ENCODE measurements around the gene ZNF516. TPM values are rescaled to one million over a fixed set of nuclear protein-coding genes. Genes with fewer than 3 reads are reported as not detected.

Gene ZNF516
- total RNA-seq, 1 donor from 2014 or later, result 21.6 TPM

- DNase-seq (ENCODE audit: low spot score in 2 of 2), result no peak
- H3K4me1 ChIP-seq, result peaks cover 0 to 16% of the 10 kb centered on the region in 2 donors
- no peak overlapping the region for H3K4me3 ChIP-seq
- no peaks in the 10 kb centered on the region for H3K9me3 ChIP-seq
- no peak overlapping the region for H3K27ac ChIP-seq
- no peaks in the 10 kb centered on the region for H3K36me3 ChIP-seq
- intact Hi-C loops (cut with DNase I), result loop anchor here (10.0 kb wide), 2 partner anchors 370 to 1960 kb away; partner anchors contain the start of genes CNDP2 and ZNF236
- TF ChIP-seq, protein P1, sequence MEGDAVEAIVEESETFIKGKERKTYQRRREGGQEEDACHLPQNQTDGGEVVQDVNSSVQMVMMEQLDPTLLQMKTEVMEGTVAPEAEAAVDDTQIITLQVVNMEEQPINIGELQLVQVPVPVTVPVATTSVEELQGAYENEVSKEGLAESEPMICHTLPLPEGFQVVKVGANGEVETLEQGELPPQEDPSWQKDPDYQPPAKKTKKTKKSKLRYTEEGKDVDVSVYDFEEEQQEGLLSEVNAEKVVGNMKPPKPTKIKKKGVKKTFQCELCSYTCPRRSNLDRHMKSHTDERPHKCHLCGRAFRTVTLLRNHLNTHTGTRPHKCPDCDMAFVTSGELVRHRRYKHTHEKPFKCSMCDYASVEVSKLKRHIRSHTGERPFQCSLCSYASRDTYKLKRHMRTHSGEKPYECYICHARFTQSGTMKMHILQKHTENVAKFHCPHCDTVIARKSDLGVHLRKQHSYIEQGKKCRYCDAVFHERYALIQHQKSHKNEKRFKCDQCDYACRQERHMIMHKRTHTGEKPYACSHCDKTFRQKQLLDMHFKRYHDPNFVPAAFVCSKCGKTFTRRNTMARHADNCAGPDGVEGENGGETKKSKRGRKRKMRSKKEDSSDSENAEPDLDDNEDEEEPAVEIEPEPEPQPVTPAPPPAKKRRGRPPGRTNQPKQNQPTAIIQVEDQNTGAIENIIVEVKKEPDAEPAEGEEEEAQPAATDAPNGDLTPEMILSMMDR (IDR thresholded peaks at IDR 0.05), result no peak
- H3K27me3 ChIP-seq, result no peaks in the 10 kb centered on the region
Observed at GRCh38 chr18:76455003-76455676, 39.9 kb downstream of the ZNF516 start.

GRCh38 chr18:76454418-76454817, 40.6 kb downstream of the ZNF516 start:
- intact Hi-C loops (cut with DNase I), result loop anchor here (10.0 kb wide), 2 partner anchors 370 to 1960 kb away; partner anchors contain the start of genes CNDP2 and ZNF236
- Histone ChIP-seq H3K36me3 (no peaks in the 10 kb centered on the region), H3K4me1 (peaks cover 0 to 15% of the 10 kb centered on the region in 2 donors), H3K27ac (no peak overlapping the region), H3K9me3 (no peaks in the 10 kb centered on the region), H3K27me3 (no peaks in the 10 kb centered on the region), H3K4me3 (no peak overlapping the region)
- no peak for DNase-seq (ENCODE audit: low spot score in 2 of 2)
- TF ChIP-seq, protein P1 (IDR thresholded peaks at IDR 0.05), result no peak

DNA sequence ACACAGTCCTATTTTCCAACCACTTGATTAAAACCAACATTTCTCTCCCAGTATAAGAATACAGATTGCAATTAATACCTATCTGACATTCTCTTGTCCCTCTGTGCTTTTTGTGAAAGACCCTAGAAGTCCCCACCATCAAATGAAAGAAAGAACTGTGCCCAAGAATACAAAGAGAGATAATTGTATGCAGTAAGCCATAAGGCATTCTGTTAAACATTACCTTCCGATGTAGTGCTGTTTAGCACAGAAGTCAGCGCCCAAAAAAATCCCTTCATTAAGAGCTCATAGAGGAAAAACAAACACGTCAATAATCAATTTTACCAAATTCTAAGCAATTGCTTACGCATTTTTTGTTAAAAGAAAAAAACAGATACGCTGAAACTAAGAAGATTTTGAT, 41.1 kb downstream of the ZNF516 start:
- Histone ChIP-seq H3K4me1 (peaks cover 0 to 10% of the 10 kb centered on the region in 2 donors), H3K4me3 (no peak overlapping the region), H3K27ac (no peak overlapping the region), H3K27me3 (no peaks in the 10 kb centered on the region), H3K36me3 (no peaks in the 10 kb centered on the region), H3K9me3 (no peaks in the 10 kb centered on the region)
- DNase-seq (ENCODE audit: low spot score in 2 of 2), result no peak
- TF ChIP-seq, protein P1 (IDR thresholded peaks at IDR 0.05), result no peak
- intact Hi-C loops (cut with DNase I), result loop anchor here (10.0 kb wide), 2 partner anchors 371 to 1959 kb away; partner anchors contain the start of genes CNDP2 and ZNF236

DNA sequence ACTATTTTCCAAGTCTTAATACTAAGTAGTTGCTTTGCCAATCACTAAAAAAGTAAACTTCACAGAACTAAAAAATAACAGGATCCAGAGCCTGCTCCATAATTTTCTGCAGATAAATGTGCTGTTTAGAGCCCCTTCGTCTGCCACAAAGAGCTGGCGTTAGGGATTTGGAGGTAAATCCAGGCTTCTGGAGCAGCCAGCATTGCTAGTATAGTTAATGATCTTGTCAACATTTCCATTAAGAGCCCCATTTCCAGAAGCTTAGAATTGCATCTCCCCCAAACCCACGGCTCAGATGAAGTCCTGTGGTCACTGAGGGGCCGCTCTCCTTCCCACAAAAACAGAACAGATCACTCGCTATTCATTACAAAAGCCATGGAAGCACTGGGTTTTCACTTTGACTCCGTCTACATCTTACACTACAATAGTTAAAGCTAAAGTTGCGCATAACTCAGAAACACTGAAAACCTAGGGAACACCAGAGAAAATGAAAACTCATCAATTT, 41.9 kb downstream of the ZNF516 start:
- Histone ChIP-seq H3K36me3 (no peaks in the 10 kb centered on the region), H3K4me1 (peaks cover 0 to 11% of the 10 kb centered on the region in 2 donors), H3K27ac (no peak overlapping the region), H3K27me3 (no peaks in the 10 kb centered on the region), H3K9me3 (no peaks in the 10 kb centered on the region), H3K4me3 (no peak overlapping the region)
- TF ChIP-seq, protein P1 (IDR thresholded peaks at IDR 0.05), result no peak
- DNase-seq (ENCODE audit: low spot score in 2 of 2), result no peak
- intact Hi-C loops (cut with DNase I), result loop anchor here (10.0 kb wide), 2 partner anchors 372 to 1958 kb away; partner anchors contain the start of genes CNDP2 and ZNF236

DNA sequence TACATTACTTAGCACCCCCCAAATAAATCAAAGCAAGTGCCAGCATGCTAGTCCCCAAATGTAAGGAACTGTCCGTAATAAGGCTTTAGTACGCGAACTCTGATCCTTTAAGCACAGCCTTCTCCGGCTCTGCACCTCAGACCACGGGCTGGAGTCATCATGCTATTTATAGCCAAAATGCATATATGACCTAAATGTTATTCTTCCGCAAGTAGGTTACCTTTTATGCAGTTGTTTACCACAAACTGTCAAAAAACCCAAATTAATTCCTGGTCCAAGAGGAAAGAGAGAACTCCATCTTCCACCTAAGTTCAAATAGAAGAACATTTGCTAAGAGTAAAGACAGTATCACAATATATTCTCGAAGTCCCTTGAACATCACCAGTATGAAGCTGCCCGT, 42.7 kb downstream of the ZNF516 start:
- H3K4me3 ChIP-seq, result no peak overlapping the region
- H3K9me3 ChIP-seq, result no peaks in the 10 kb centered on the region
- intact Hi-C loops (cut with DNase I), result loop anchor here (10.0 kb wide), 2 partner anchors 372 to 1958 kb away; partner anchors contain the start of genes CNDP2 and ZNF236
- TF ChIP-seq, protein P1 (IDR thresholded peaks at IDR 0.05), result no peak
- no peaks in the 10 kb centered on the region for H3K36me3 ChIP-seq
- no peaks in the 10 kb centered on the region for H3K27me3 ChIP-seq
- no peak for DNase-seq (ENCODE audit: low spot score in 2 of 2)
- peaks cover 0 to 11% of the 10 kb centered on the region in 2 donors for H3K4me1 ChIP-seq
- H3K27ac ChIP-seq, result no peak overlapping the region

Measured in ascending aorta (tissue), 2 donors.